NCI-H2107 (cell line): ENCODE results near the gene R3HDML.
A peak's percentile ranks its signal among the peaks of the same experiment; 100 is the strongest.

ENCODE experiments used
- DNase-seq: peaks from one replicate; lab custom pipeline; 2025; lab: John Stamatoyannopoulos, UW

Gene R3HDML

DNA sequence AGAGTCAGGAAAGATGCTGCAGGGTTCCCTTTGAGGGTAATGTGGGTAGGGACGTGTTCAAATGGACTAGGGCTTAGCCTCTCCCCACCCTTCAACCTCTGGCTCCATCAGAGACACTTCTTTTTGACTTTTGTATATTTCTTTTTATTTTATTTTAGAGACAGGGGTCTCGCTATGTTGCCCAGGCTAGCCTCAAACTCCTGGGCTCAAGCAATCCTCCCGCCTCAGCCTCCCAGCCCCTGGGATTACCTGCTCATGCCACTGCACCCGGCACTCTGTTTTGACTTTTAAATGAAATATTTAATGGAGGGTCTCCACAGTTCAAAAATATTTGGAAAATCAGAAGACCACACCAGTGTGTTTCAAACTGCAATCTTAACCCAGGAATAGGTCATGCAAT is 27.2 kb downstream of the R3HDML start:
- no peak for DNase-seq

GRCh38 chr20:44364780-44365179 is 27.9 kb downstream of the R3HDML start:
- no peak for DNase-seq

- no peak for DNase-seq
Measured at GRCh38 chr20:44367746-44368145, 30.9 kb downstream of the R3HDML start.

GRCh38 chr20:44370639-44371218 is 33.9 kb downstream of the R3HDML start:
- no peak for DNase-seq

GRCh38 chr20:44382641-44383040 is 45.8 kb downstream of the R3HDML start:
- no peak for DNase-seq

DNA sequence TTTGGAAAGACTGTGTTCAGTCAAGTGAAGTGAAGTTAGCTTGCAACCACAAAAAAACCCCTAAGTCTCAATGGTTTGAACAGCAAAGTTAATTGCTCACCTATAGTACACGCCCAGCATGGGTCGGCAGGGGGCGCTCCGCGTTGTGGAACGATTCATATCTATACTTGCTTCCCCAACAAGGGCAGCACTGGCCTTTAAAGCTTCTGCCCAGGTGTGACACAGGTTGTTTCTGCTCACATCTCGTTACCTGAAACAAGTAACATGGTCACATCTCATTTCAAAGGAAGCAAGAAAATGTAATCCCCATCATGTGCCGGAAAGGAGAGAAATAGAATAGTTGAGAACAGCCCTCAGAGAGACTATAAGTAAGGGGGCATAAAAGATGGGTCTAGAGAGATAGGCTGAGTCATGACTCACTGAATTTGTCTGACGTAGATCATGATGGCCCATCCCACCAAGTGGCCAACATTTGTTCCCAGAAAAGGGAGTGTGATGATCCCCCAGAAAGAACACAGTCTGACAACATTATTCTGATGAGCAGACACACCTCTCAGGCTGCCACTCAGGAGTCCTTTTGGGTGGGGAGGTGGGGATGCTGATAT is 47.7 kb downstream of the R3HDML start:
- DNase-seq = peak; percentile 15

GRCh38 chr20:44388466-44389023 is 51.7 kb downstream of the R3HDML start:
- no peak for DNase-seq

GRCh38 chr20:44389871-44390270 is 53.0 kb downstream of the R3HDML start:
- DNase-seq = no peak

DNA sequence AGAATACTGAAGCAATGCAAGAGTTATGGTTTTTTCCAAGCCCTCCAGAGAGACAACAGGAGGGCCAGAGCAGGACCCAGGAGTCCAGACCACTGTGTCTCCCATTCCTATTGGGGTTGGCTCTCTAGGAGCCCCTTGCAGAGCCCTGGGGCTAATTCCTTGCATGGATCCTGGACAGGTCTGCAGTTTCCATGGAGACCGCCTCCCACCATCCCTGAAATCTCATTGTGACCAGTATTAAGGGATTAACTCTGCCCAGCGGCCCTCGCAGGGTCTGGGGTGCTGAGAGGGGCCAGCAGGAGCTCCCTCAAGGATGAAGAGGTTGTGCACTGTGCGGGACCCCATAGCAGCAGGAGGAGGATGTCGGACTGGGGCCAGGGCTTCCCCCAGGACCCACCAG is 53.4 kb downstream of the R3HDML start:
- DNase-seq = no peak

- DNase-seq = no peak
Measured at GRCh38 chr20:44392088-44392775, 55.4 kb downstream of the R3HDML start.

DNA sequence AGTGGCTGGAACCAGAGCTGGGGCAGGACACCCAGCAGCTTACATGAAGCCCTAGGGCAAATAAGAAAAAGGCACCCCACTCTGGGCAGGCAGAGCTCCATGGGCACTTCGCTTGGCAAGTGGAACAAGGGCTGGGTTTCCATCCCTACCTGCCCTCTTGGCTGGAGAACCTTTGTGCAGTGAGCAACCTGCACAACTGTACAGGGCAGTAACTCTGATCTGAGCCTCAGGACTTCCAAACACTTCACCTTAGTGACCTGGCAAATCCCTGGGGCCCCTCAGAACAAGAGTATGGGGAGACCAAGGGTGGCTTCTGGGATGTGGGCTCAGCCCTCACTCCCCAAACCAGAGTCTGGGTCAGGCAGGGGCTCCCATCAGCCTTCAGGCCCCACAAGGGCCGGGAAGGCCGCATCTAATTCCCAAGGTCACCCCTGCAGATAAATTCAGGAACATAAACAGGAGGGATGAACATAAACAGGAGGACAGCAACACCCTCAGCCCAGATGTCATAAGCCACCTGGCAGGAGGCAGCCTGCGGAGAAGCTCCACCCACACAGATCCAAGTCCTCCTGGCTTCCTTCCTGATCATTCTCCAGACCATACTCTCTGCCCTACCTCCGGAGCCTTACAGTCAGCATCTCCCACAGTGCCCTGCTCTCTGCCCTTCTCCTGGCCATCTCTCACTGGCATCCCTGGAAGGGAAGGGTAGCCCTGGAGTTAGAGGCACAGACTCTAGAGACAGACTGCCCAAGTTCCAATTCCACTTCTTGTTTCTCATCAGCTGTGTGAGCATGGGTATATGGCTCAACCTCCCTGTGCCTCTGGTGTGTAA is 56.1 kb downstream of the R3HDML start:
- DNase-seq = no peak

GRCh38 chr20:44393608-44394451 is 57.0 kb downstream of the R3HDML start:
- DNase-seq = no peak

DNA sequence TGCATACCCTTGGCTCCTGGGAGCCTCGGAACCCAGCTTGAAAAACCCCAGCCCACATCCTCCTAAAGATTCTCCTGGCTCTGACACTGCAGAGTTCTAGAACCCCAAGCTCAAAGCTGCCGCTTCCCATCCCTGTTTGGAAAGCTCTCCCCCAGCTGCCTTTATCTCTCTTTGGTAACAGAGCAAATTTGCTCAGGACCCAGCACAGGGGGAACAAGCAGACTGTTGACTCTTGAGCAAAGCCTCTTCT is 57.5 kb downstream of the R3HDML start:
- DNase-seq = no peak

DNA sequence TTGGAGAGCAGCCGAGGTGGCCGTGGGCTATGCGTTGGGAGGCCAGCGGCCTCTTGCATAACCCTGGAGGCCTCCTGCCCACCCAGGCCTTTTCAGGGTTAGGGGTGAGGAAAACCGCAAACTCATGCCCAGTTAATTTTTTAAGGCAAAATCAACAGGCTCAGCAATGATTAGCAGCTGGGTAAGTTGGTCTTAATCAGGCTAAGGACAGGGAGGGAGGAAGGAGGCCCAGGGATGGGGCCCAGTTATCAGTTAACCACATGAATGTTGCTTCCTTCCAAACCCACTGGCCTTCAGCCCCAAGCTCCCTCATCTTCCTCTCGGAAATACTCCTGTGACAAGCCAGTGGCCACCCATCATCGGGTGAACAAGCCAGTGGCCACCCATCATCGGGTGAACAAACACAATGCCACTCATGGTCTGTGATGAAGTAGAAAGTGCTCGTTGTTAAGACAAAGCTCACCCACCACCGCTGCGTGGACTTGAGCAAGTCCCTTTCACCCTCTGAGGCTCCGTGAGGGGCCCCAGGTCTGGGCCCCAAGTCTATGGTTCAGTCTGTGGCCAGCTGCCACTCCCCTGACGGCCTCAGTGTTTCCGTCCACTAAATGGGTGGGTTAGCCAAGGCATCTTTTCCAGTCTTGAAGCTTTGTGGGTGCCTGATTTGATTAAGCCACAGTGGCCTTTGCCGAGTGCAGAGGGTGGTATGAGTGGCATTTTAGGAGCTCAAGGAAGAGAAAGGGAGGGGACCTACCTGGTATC is 58.0 kb downstream of the R3HDML start:
- DNase-seq = no peak

GRCh38 chr20:44395461-44396340 is 58.9 kb downstream of the R3HDML start:
- no peak for DNase-seq

- no peak for DNase-seq
Measured at GRCh38 chr20:44396369-44397130, 59.7 kb downstream of the R3HDML start.

- no peak for DNase-seq
Measured at GRCh38 chr20:44398335-44398734, 61.5 kb downstream of the R3HDML start.

DNA sequence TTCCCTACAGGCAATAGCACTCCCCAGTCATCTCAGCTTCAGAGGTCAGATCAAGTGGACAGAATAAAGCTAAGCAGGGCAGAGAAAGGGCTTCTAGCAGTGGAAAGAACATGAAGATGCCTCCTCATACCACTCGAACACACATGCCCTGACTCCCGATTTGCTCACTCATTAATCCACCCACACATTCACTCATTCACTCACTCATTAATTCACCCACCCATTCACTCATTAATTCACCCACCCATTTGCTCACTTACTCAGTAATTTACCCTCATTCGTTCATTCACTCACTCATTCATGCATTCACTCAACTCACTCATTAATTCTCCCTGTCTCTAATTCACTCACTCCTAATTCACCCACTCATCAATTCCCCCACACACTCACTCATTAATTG is 62.6 kb downstream of the R3HDML start:
- no peak for DNase-seq

- DNase-seq = no peak
Measured at GRCh38 chr20:44400671-44400969, 63.8 kb downstream of the R3HDML start.
